Measurements from ENCODE around the gene PCDHA4. TPM values are rescaled to one million over a fixed set of nuclear protein-coding genes. Genes with fewer than 3 reads are reported as not detected.
"Not testable (repeated sequence)": the region's sequence is repeated elsewhere in the genome, so short reads cannot be mapped to it uniquely, and the experiment has no call there.

The PCDHA4 gene
- total RNA-seq, 2 donors from 2014 or later = not detected

DNA sequence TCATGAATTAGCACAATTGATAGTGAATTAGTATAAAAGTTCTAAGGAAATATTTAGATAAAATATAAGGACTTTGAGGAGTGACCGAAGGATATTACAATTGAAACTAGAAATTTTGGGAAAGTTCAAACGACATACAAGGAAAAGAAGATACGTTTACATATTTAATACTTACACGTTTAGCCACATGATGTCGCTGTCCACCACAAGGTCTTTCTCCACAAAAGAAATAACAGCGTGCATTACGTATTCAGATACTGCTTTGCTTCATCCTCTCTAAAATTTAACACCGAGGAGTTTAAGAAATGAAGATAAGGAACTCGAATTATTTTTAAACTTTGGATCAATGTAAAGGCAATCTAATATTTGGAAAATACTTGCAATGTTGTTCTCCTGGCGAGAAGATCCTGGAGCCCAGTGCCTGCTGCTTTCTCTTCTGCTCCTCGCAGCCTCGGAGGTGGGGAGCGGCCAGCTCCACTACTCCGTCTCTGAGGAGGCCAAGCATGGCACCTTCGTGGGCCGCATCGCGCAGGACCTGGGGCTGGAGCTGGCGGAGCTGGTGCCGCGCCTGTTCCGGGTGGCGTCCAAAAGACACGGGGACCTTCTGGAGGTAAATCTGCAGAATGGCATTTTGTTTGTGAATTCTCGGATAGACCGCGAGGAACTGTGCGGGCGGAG is 5.9 kb upstream of the PCDHA4 start, which contains the start of gene PCDHA3:
Gene PCDHA3 (plus strand): TSS at position 242 of the 678 bp plus-strand sequence.
- ATAC-seq (no peak), DNase-seq (ENCODE audit: low spot score) (no peak)
- no peaks in the 10 kb centered on the region for H3K4me1 Mint-ChIP-seq (ENCODE audit: low read depth in 2 of 2)
- peaks cover 2 to 15% of the 10 kb centered on the region in 2 donors for H3K27me3 Mint-ChIP-seq
- H3K36me3 Mint-ChIP-seq = no peaks in the 10 kb centered on the region
- no peak within 1 kb of the TSS for H3K4me3 Mint-ChIP-seq
- H3K27ac Mint-ChIP-seq = no peak within 1 kb of the TSS
- peaks cover 7% of the 10 kb centered on the region for H3K9me3 Mint-ChIP-seq

DNA sequence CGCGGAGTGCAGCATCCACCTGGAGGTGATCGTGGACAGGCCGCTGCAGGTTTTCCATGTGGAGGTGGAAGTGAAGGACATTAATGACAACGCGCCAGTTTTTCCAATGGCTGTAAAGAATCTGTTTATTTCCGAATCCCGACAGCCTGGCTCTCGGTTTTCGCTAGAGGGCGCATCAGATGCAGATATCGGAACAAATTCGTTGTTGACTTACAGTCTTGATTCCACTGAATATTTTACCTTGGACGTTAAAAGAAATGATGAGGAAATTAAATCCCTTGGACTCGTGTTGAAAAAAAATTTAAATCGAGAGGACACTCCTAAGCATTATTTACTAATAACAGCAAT is 5.4 kb upstream of the PCDHA4 start:
- H3K27me3 Mint-ChIP-seq = peaks cover 2 to 15% of the 10 kb centered on the region in 2 donors
- no peak for DNase-seq (ENCODE audit: low spot score)

DNA sequence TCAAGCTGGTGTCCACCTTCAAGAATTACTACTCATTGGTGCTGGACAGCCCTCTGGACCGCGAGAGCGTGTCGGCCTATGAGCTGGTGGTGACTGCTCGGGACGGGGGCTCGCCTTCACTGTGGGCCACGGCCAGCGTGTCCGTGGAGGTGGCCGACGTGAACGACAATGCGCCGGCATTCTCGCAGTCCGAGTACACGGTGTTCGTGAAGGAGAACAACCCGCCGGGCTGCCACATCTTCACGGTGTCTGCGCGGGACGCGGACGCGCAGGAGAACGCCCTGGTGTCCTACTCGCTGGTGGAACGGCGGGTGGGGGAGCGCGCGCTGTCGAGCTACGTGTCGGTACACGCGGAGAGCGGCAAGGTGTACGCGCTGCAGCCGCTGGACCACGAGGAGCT is 4.5 kb upstream of the PCDHA4 start:
- peaks cover 2 to 15% of the 10 kb centered on the region in 2 donors for H3K27me3 Mint-ChIP-seq
- not testable (repeated sequence) for ATAC-seq; H3K36me3 Mint-ChIP-seq; H3K4me3 Mint-ChIP-seq; H3K27ac Mint-ChIP-seq; DNase-seq (ENCODE audit: low spot score); H3K4me1 Mint-ChIP-seq (ENCODE audit: low read depth in 2 of 2); H3K9me3 Mint-ChIP-seq

More for the DNA sequence above, 5.4 kb upstream of the PCDHA4 start:
- Mint-ChIP-seq H3K9me3 (peaks cover 7% of the 10 kb centered on the region), H3K4me3 (no peak overlapping the region), H3K4me1 (ENCODE audit: low read depth in 2 of 2) (no peaks in the 10 kb centered on the region), H3K36me3 (no peaks in the 10 kb centered on the region), H3K27ac (no peak overlapping the region)
- ATAC-seq = no peak

GRCh38 chr5:140802781-140803271 is 4.0 kb upstream of the PCDHA4 start:
- Mint-ChIP-seq H3K9me3 (peaks cover 7% of the 10 kb centered on the region), H3K4me1 (ENCODE audit: low read depth in 2 of 2) (no peaks in the 10 kb centered on the region), H3K4me3 (no peak overlapping the region), H3K36me3 (no peaks in the 10 kb centered on the region), H3K27me3 (peaks cover 2 to 15% of the 10 kb centered on the region in 2 donors), H3K27ac (no peak overlapping the region)
- DNase-seq (ENCODE audit: low spot score) (no peak), ATAC-seq (no peak)

DNA sequence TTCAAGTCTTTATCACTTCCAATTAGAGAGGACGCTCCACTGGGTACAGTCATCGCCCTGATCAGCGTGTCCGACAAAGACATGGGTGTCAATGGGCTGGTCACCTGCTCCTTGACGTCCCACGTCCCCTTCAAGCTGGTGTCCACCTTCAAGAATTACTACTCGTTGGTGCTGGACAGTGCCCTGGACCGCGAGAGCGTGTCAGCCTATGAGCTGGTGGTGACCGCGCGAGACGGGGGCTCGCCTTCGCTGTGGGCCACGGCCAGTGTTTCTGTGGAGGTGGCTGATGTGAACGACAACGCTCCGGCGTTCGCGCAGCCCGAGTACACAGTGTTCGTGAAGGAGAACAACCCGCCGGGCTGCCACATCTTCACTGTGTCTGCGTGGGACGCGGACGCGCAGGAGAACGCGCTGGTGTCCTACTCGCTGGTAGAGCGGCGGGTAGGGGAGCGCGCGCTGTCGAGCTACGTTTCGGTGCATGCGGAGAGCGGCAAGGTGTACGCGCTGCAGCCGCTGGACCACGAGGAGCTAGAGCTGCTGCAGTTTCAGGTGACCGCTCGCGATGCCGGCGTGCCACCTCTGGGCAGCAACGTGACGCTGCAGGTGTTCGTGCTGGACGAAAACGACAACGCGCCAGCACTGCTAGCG is 1.5 kb downstream of the PCDHA4 start:
- ATAC-seq; H3K27me3 Mint-ChIP-seq; H3K27ac Mint-ChIP-seq; H3K4me3 Mint-ChIP-seq; DNase-seq (ENCODE audit: low spot score); H3K4me1 Mint-ChIP-seq (ENCODE audit: low read depth in 2 of 2); H3K36me3 Mint-ChIP-seq: not testable (repeated sequence)
- peaks cover 12% of the 10 kb centered on the region for H3K9me3 Mint-ChIP-seq

DNA sequence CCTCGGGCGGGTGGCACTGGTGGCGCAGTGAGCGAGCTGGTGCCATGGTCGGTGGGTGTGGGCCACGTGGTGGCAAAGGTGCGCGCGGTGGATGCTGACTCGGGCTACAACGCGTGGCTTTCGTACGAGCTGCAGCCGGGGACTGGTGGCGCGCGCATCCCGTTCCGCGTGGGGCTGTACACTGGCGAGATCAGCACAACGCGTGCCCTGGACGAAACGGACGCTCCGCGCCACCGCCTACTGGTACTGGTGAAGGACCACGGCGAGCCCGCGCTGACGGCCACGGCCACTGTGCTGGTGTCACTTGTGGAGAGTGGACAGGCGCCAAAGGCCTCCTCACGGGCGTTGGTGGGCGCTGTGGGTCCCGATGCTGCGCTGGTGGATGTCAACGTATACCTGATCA is 2.0 kb downstream of the PCDHA4 start:
- Mint-ChIP-seq H3K27me3 (peaks cover 2 to 8% of the 10 kb centered on the region in 2 donors), H3K4me3 (no peak overlapping the region), H3K9me3 (peaks cover 10% of the 10 kb centered on the region), H3K27ac (no peak overlapping the region), H3K36me3 (peaks cover 6% of the 10 kb centered on the region), H3K4me1 (ENCODE audit: low read depth in 2 of 2) (no peaks in the 10 kb centered on the region)
- DNase-seq (ENCODE audit: low spot score) (no peak), ATAC-seq (no peak)

- no peak within 1 kb of the TSS for H3K4me3 Mint-ChIP-seq
- no peaks in the 10 kb centered on the region for H3K4me1 Mint-ChIP-seq (ENCODE audit: low read depth in 2 of 2)
- DNase-seq (ENCODE audit: low spot score) = no peak
- H3K9me3 Mint-ChIP-seq = no peaks in the 10 kb centered on the region
- H3K27ac Mint-ChIP-seq = no peak within 1 kb of the TSS
- peaks cover 0 to 5% of the 10 kb centered on the region in 2 donors for H3K27me3 Mint-ChIP-seq
- ATAC-seq = no peak
- no peaks in the 10 kb centered on the region for H3K36me3 Mint-ChIP-seq
Measured at GRCh38 chr5:140821375-140822280, 14.8 kb downstream of the PCDHA4 start, which contains the start of gene PCDHA5. Gene PCDHA5 (plus strand): TSS chr5:140821613.

- no peak for DNase-seq (ENCODE audit: low spot score)
- Mint-ChIP-seq H3K27ac (no peak overlapping the region), H3K4me3 (no peak overlapping the region), H3K36me3 (no peaks in the 10 kb centered on the region), H3K9me3 (peaks cover 3% of the 10 kb centered on the region), H3K4me1 (ENCODE audit: low read depth in 2 of 2) (no peaks in the 10 kb centered on the region), H3K27me3 (peaks cover 3 to 12% of the 10 kb centered on the region in 2 donors)
- ATAC-seq = no peak
Measured at GRCh38 chr5:140822281-140822629, 15.4 kb downstream of the PCDHA4 start.

DNA sequence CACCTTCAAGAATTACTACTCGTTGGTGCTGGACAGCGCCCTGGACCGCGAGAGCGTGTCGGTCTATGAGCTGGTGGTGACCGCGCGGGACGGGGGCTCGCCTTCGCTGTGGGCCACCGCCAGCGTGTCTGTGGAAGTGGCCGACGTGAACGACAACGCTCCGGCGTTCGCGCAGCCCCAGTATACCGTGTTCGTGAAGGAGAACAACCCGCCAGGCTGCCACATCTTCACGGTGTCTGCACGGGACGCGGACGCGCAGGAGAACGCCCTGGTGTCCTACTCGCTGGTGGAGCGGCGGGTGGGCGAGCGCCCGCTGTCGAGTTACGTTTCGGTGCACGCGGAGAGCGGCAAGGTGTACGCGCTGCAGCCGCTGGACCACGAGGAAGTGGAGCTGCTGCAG is 16.1 kb downstream of the PCDHA4 start:
- H3K27me3 Mint-ChIP-seq = peaks cover 3 to 13% of the 10 kb centered on the region in 2 donors
- not testable (repeated sequence) for H3K36me3 Mint-ChIP-seq; H3K27ac Mint-ChIP-seq; DNase-seq (ENCODE audit: low spot score); H3K9me3 Mint-ChIP-seq; H3K4me3 Mint-ChIP-seq; ATAC-seq; H3K4me1 Mint-ChIP-seq (ENCODE audit: low read depth in 2 of 2)

DNA sequence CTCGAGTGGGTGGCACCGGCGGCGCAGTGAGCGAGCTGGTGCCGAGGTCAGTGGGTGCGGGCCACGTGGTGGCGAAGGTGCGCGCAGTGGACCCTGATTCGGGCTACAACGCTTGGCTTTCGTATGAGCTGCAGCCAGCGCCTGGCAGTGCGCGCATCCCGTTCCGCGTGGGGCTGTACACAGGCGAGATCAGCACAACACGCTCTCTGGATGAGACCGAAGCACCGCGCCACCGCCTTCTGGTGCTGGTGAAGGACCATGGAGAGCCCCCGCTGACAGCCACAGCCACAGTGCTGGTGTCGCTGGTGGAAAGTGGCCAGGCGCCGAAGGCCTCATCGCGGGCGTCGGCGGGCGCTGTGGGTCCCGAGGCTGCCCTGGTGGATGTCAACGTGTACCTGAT is 16.6 kb downstream of the PCDHA4 start:
- no peak overlapping the region for H3K4me3 Mint-ChIP-seq
- peaks cover 3 to 13% of the 10 kb centered on the region in 2 donors for H3K27me3 Mint-ChIP-seq
- ATAC-seq (no peak), DNase-seq (ENCODE audit: low spot score) (no peak)
- H3K27ac Mint-ChIP-seq = no peak overlapping the region
- peaks cover 3% of the 10 kb centered on the region for H3K36me3 Mint-ChIP-seq
- H3K9me3 Mint-ChIP-seq = peaks cover 3% of the 10 kb centered on the region
- no peaks in the 10 kb centered on the region for H3K4me1 Mint-ChIP-seq (ENCODE audit: low read depth in 2 of 2)

GRCh38 chr5:140827704-140828361 is 21.0 kb downstream of the PCDHA4 start, which contains the start of gene PCDHA6:
Gene PCDHA6 (plus strand): TSS chr5:140827960. CDS start chr5:140828092, 132 bp downstream.
- no peak for ATAC-seq
- no peak for DNase-seq (ENCODE audit: low spot score)
- Mint-ChIP-seq H3K4me3 (no peak within 1 kb of the TSS), H3K27ac (no peak within 1 kb of the TSS), H3K4me1 (ENCODE audit: low read depth in 2 of 2) (no peaks in the 10 kb centered on the region), H3K27me3 (peaks cover 7 to 13% of the 10 kb centered on the region in 2 donors), H3K36me3 (peaks cover 7% of the 10 kb centered on the region), H3K9me3 (peaks cover 6% of the 10 kb centered on the region)

- no peak overlapping the region for H3K4me3 Mint-ChIP-seq
- H3K27me3 Mint-ChIP-seq = peaks cover 9 to 13% of the 10 kb centered on the region in 2 donors
- H3K36me3 Mint-ChIP-seq = peaks cover 7% of the 10 kb centered on the region
- no peak for DNase-seq (ENCODE audit: low spot score)
- no peaks in the 10 kb centered on the region for H3K4me1 Mint-ChIP-seq (ENCODE audit: low read depth in 2 of 2)
- H3K9me3 Mint-ChIP-seq = peaks cover 6% of the 10 kb centered on the region
- ATAC-seq = no peak
- no peak overlapping the region for H3K27ac Mint-ChIP-seq
Measured at GRCh38 chr5:140828362-140828737, 21.5 kb downstream of the PCDHA4 start.
